DMS 273 (cell line): ENCODE data around the gene CTSF.

Experiments used
- DNase-seq: peaks from one replicate; lab custom pipeline; 2025; ENCODE audit not compliant: unreplicated experiment; lab: John Stamatoyannopoulos, UW

Gene CTSF

DNA sequence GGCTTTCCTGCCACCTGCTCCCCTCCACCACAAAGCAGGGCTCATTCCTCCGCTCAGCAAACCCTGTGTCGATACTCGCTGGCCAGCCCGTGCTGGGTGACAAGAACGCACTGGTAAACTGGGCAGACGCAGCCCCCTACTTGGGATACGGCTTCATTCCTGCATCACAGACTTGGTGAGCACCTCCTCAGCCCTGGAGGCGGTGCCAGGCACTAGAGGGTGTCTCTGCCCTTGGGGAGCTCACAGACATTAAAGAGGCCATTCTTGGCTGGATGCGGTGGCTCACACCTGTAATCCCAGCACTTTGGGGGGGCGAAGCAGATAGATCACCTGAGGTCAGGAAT is 28.6 kb downstream of the CTSF start:
- DNase-seq, result no peak

- DNase-seq, result no peak
These were observed 29.1 kb downstream of the CTSF start for GRCh38 chr11:66539170-66539869.

DNA sequence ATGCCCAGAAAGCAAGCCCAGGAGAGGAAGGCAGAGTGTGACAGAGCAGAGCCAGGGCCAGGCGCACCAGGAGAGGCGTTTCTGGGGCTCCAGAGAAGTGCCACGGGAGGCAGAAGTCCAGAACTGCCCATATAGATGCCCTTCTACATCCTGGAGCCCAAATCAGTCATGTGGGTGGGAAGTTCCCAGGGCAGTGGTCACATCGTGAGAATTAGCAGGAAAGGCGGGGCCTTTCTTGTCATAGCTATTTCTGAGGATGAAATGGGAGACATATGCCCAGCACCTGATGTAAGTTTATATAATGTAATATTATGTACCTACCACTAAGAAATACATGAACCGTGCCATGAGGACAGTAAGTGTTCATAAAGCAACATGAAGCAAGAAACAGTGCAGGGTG is 35.6 kb downstream of the CTSF start:
- no peak for DNase-seq

GRCh38 chr11:66531841-66532240 is 36.6 kb downstream of the CTSF start:
- DNase-seq, result no peak

DNA sequence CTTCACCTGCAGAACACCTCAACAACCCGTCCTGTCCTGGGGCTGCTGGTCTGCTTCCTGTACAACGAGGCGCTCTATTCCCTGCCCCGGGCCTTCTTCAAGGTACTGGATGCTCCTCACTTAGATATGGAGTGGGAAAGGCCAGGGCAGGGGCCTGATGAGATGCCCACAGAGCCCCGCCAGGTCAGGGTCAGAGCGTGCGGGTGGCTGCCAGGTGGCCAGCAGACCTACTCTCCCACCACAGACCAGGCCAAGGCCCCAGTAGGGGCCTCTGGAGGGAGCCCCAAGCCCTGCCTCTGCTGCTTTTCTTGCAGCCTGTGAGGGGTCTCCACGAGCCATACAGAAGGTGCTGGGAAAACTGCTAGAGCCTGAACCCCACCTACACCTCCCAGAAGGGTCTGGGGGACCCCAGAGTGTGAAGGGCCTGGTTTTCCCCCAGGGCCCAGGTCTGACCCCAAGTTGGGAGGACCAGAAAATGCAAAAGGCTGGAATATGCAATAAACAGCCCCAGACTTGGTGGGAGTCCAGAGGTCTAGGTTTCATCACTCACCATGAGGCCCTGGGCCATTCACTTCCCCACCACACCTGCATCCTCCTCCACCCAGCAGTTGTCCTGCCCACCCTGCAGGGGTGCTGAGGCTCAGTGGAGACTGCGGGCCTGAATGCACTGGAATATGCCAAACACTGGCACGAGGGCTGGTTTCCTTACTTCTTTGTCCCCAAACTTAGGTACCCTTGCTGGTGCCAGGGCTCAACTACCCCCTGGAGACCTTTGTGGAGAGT is 37.3 kb downstream of the CTSF start:
- DNase-seq, result no peak

GRCh38 chr11:66529655-66530054 is 38.8 kb downstream of the CTSF start:
- no peak for DNase-seq

- no peak for DNase-seq
These were observed 39.3 kb downstream of the CTSF start for GRCh38 chr11:66529069-66529468.

- DNase-seq, result no peak
These were observed 43.9 kb downstream of the CTSF start for GRCh38 chr11:66524304-66525040.

DNA sequence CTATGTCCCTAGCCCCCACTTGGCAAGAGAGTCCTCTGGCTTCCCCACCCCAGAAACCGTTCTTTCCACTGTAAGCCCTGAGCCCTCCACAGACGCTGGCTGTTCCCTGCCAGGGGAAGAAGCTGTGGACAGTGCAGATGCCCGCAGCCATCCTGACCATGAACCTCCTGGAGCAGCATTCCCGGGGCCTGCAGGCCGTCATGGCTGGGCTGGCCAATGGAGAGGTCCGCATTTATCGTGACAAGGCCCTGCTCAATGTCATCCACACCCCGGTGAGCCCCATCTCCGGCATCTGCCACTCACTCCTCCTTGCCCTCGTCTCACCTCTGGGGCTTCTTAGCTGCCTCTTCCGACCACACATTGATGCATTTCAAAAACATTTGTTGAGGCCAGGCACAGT is 44.8 kb downstream of the CTSF start:
- no peak for DNase-seq
